Body of pancreas (tissue), 4 donors: ENCODE data around the gene MOSMO. TPM values are rescaled to one million over a fixed set of nuclear protein-coding genes. Genes with fewer than 3 reads are reported as not detected.
"Not testable (repeated sequence)": the region's sequence is repeated elsewhere in the genome, so short reads cannot be mapped to it uniquely, and the experiment has no call there.

Source experiments
- ATAC-seq: fragments of 150-250 bp; one replicate; pipeline ENCODE4 v1.9.1; 2016
- DNase-seq, 4 donors: peaks; one replicate each; pipeline ENCODE4 v3.0.0-alpha.2; 2019
- H3K27ac ChIP-seq, 4 donors: fragments of 200-600 bp; sonication (generic); 1 replicate in 3 of 4; 2 replicates in 1 of 4; pipeline versions ENCODE4 v1.5.1 to v1.6.1; 2016 to 2019; ENCODE audit warnings: mild to moderate bottlenecking in 1 of 4, mixed read lengths in 1 of 4, moderate library complexity in 1 of 4
- H3K27me3 ChIP-seq, 2 donors: fragments of 200-600 bp; sonication (generic); one replicate each; pipeline ENCODE4 v1.6.0; 2016; ENCODE audit warnings: mild to moderate bottlenecking in 1 of 2
- H3K36me3 ChIP-seq, 2 donors: fragments of 200-600 bp; sonication (generic); replicated peaks in 1 of 2; 2 replicates each; pipeline ENCODE4 v1.5.1; 2016; ENCODE audit warnings: low read depth in 2 of 2; ENCODE audit not compliant: insufficient read depth in 1 of 2
- H3K4me1 ChIP-seq: fragments of 200-600 bp; sonication (generic); one replicate; pipeline ENCODE4 v1.6.0; 2016
- H3K4me3 ChIP-seq, 2 donors: fragments of 200-600 bp; sonication (generic); 1 replicate in 1 of 2; 2 replicates in 1 of 2; pipeline ENCODE4 v1.5.1; 2016 to 2019
- H3K9me3 ChIP-seq, 3 donors: fragments of 200-600 bp; sonication (generic); 1 replicate in 2 of 3; 2 replicates in 1 of 3; pipeline ENCODE4 v1.5.1; 2016
- POLR2A ChIP-seq, 3 donors: fragments of 450-650 bp; IDR thresholded peaks; one replicate each; pipeline ENCODE4 v1.6.1; 2016; ENCODE audit warnings: antibody characterized with exemption in 3 of 3, mild to moderate bottlenecking in 2 of 3
- WGBS, 2 donors: methylation state at CpG; one replicate each; pipeline ENCODE4 v1.1.5; 2017; 5-methylcytosine and 5-hydroxymethylcytosine counted together
- intact Hi-C: fragments of 100-400 bp; cut with DNase I; formaldehyde crosslinking; loops from one replicate; pipeline ENCODE4 v1.15.1; 2023
- total RNA-seq, 2 donors: library from RNA; depleted of rRNA; stranded (reverse); fragments of >200 nt; gene quantifications; one replicate each; pipeline ENCODE4 v1.1.0, GENCODE V29; 2016
- TF ChIP-seq, protein P1 (sequence below), 7 experiments: fragments of 450-650 bp in 4 of 7; fragments of 200-600 bp in 3 of 7; sonication (generic) in 3 of 7; IDR thresholded peaks; one replicate each; pipeline ENCODE4 v1.5.1; 2016 to 2019; ENCODE audit warnings: antibody characterized with exemption in 7 of 7

Gene MOSMO
- total RNA-seq, 2 donors from 2014 or later = 3.6 to 13.2 TPM

DNA sequence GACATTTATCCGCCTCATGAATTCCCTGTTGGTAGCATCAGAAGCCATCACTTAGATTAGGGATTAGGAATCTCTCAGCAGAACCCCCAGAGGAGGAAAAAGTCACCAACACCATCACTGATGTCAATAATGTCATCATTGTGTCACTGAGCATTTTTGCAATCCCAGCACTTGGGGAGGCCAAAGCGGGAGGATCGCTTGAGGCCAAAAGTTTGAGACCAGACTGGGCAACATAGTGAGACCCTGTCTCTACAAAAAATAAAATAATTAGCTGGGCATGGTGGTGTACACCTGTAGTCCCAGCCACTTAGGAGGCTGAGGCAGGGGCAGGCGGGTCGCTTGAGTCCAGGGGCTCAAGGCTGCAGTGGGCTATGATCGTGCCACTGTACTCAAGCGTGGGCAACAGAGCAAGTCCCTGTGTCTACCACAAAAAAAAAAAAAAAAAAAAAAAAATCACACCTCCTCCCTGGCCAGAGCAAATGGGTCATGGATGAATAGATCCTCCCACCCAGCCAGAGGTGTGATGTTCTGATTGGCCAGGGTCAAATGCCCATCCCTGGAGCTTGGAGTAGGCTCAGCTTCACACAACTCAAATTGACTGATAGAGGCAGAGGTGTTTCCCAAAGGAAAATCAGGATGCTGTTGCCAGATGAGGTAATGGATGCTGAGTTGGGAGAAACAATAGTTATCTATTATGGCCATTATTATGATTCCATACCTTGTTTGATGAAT lies 116.0 kb downstream of the MOSMO start:
- H3K4me1 ChIP-seq = no peaks in the 10 kb centered on the region
- TF ChIP-seq POLR2A (IDR thresholded peaks at IDR 0.05) = no peak
- TF ChIP-seq, protein P1, sequence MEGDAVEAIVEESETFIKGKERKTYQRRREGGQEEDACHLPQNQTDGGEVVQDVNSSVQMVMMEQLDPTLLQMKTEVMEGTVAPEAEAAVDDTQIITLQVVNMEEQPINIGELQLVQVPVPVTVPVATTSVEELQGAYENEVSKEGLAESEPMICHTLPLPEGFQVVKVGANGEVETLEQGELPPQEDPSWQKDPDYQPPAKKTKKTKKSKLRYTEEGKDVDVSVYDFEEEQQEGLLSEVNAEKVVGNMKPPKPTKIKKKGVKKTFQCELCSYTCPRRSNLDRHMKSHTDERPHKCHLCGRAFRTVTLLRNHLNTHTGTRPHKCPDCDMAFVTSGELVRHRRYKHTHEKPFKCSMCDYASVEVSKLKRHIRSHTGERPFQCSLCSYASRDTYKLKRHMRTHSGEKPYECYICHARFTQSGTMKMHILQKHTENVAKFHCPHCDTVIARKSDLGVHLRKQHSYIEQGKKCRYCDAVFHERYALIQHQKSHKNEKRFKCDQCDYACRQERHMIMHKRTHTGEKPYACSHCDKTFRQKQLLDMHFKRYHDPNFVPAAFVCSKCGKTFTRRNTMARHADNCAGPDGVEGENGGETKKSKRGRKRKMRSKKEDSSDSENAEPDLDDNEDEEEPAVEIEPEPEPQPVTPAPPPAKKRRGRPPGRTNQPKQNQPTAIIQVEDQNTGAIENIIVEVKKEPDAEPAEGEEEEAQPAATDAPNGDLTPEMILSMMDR (IDR thresholded peaks at IDR 0.05) = no peak
- ATAC-seq = no peak
- no peak overlapping the region for H3K27ac ChIP-seq
- no peaks in the 10 kb centered on the region for H3K9me3 ChIP-seq
- 93 to 100% methylated on average over 3 to 7 of the region's 7 CpGs for WGBS, 2 donors
- H3K4me3 ChIP-seq = no peak overlapping the region
- H3K27me3 ChIP-seq = no peaks in the 10 kb centered on the region
- DNase-seq = no peak
- intact Hi-C loops = no loop called here
- H3K36me3 ChIP-seq = no peaks in the 10 kb centered on the region

DNA sequence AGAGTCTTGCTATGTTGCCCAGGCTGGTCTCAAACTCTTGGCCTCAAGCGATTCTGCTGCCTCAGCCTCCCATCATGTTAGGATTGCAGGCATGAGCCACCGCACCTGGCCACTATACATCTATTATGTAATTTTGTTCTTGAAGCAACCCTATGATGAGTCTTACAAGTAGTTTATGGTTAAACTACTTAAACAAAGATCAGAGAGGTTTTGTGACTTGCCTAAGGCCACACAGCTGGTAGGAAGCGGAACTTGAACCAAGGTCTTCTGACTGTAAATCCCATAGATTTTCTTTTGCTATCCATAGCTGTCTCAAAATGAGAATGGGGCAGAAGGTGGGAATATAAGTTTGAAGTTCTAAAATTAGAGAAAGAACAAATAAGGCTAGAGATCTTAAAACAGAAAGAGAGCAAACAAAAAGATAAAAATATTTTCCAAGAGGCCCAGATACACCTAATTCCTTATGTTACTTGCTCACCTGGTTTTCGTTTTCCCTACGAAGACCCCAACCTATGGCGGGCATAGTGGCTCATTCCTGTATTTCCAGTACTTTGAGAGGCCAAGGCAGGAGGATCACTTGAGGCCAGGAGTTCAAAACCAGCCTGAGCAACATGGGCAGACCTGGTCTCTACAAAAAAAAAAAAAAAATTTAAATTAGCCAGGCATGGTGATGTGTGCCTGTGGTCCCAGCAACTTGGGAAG lies 116.8 kb downstream of the MOSMO start:
- DNase-seq (no peak), ATAC-seq (no peak)
- H3K36me3 ChIP-seq = no peaks in the 10 kb centered on the region
- 86 to 91% methylated on average over 6 of the region's 6 CpGs for WGBS, 2 donors
- no peaks in the 10 kb centered on the region for H3K9me3 ChIP-seq
- intact Hi-C loops = no loop called here
- TF ChIP-seq, protein P1 (IDR thresholded peaks at IDR 0.05) = no peak
- no peaks in the 10 kb centered on the region for H3K4me1 ChIP-seq
- H3K27me3 ChIP-seq = no peaks in the 10 kb centered on the region
- no peak overlapping the region for H3K4me3 ChIP-seq
- no peak overlapping the region for H3K27ac ChIP-seq

DNA sequence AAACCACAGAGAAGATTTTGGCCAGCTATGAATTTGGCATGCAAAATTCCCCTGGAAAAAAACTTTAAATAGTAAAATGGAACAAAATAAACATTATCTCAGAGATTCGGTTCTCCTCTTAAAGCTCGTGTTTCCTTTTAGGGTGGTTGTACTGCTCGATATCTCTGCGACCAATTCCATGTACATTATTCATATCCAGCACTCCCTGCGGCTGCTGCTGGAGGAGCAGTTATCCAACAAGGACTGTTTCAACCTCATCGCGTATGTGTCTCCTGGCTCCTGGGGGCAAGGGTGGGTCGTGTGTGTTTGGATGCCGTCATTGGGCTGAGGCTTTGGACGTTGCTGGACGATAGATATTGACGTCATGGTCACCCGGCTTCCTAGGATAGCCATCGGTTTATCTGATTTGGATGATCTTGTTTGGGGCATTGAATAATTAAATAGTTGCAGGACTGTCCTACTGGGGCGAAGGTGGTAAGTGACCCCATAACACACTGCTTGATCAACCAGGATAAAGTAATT lies 118.2 kb downstream of the MOSMO start:
- Histone ChIP-seq H3K4me3 (no peak overlapping the region), H3K9me3 (no peaks in the 10 kb centered on the region), H3K27me3 (no peaks in the 10 kb centered on the region), H3K27ac (no peak overlapping the region), H3K4me1 (no peaks in the 10 kb centered on the region), H3K36me3 (no peaks in the 10 kb centered on the region)
- TF ChIP-seq POLR2A (IDR thresholded peaks at IDR 0.05) = no peak
- TF ChIP-seq, protein P1 (IDR thresholded peaks at IDR 0.05) = no peak
- DNase-seq = no peak
- no peak for ATAC-seq
- intact Hi-C loops = no loop called here
- 78 to 84% methylated on average over 14 to 15 of the region's 15 CpGs for WGBS, 2 donors

DNA sequence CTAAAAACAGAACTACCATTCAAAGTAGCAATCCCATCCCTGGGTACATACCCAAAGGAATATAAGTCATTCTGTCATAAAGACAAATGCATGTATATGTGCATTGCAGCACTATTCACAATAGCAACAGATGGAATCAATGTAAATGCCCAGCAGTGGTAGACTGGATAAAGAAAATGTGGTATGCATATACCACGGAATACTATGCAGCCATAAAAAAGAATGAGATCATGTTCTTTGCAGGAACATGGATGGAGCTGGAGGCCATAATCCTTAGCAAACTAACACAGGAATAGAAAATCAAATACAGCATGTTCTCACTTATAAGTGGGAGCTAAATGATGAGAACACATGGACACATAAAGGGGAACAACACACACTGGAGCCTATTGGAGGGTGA lies 120.6 kb downstream of the MOSMO start:
- H3K27ac ChIP-seq, ATAC-seq, H3K27me3 ChIP-seq, H3K4me3 ChIP-seq, H3K9me3 ChIP-seq, DNase-seq, H3K36me3 ChIP-seq, intact Hi-C loops, H3K4me1 ChIP-seq: not testable (repeated sequence)
- WGBS, 2 donors = 71 to 80% methylated on average over 1 of the region's 1 CpG

DNA sequence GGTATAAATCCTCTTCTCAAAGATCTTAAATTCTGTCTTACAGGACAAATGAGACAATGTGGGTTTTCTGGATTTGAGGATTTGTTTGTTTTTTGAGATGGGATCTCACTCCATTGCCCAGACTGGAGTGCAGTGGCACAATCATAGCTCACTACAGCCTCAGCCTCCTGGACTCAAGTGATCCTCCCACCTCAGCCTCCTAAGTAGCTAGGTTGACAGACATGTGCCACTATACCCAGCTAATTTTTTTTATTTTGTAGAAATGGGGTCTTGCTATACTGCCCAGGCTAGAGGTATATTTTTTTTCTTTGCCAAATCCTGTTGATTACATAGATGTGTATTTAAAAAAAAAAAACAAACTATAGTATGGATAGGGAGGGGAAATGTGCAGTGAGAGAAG lies 122.6 kb downstream of the MOSMO start:
- intact Hi-C loops = no loop called here

More for the DNA sequence above, 122.6 kb downstream of the MOSMO start:
- ATAC-seq = no peak
- DNase-seq = no peak
- Histone ChIP-seq H3K27ac (no peak overlapping the region), H3K4me3 (no peak overlapping the region), H3K4me1 (no peaks in the 10 kb centered on the region), H3K9me3 (no peaks in the 10 kb centered on the region), H3K36me3 (no peaks in the 10 kb centered on the region), H3K27me3 (no peaks in the 10 kb centered on the region)
- TF ChIP-seq POLR2A (IDR thresholded peaks at IDR 0.05) = no peak
